ENCODE data around the gene FBXO8.
"Not testable (repeated sequence)": the region's sequence is repeated elsewhere in the genome, so short reads cannot be mapped to it uniquely, and the experiment has no call there.

Gene FBXO8

DNA sequence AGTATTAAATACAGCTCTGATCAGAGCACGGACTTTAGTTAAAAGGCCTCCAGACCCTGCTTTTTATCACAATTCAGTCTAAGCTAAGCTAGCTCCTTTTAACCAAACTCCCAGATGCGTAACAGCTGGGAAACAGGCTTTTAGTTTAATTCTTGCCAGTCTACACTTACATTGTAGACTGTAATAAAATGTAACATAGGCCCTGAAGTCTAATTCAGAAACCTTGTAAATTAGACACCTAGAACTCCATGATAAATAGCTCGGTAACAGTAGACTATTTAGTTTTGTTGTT, 20.1 kb downstream of the FBXO8 start:
- H3K4me3 ChIP-seq (ENCODE audit: control insufficient read depth, low read depth, low read length), result no peak overlapping the region
- TF ChIP-seq, protein P1, sequence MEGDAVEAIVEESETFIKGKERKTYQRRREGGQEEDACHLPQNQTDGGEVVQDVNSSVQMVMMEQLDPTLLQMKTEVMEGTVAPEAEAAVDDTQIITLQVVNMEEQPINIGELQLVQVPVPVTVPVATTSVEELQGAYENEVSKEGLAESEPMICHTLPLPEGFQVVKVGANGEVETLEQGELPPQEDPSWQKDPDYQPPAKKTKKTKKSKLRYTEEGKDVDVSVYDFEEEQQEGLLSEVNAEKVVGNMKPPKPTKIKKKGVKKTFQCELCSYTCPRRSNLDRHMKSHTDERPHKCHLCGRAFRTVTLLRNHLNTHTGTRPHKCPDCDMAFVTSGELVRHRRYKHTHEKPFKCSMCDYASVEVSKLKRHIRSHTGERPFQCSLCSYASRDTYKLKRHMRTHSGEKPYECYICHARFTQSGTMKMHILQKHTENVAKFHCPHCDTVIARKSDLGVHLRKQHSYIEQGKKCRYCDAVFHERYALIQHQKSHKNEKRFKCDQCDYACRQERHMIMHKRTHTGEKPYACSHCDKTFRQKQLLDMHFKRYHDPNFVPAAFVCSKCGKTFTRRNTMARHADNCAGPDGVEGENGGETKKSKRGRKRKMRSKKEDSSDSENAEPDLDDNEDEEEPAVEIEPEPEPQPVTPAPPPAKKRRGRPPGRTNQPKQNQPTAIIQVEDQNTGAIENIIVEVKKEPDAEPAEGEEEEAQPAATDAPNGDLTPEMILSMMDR (IDR thresholded peaks at IDR 0.05; ENCODE audit: control insufficient read depth, insufficient read depth, low read depth, low read length, missing control alignments), result no peak
- DNase-seq (ENCODE audit: low read depth), result no peak

DNA sequence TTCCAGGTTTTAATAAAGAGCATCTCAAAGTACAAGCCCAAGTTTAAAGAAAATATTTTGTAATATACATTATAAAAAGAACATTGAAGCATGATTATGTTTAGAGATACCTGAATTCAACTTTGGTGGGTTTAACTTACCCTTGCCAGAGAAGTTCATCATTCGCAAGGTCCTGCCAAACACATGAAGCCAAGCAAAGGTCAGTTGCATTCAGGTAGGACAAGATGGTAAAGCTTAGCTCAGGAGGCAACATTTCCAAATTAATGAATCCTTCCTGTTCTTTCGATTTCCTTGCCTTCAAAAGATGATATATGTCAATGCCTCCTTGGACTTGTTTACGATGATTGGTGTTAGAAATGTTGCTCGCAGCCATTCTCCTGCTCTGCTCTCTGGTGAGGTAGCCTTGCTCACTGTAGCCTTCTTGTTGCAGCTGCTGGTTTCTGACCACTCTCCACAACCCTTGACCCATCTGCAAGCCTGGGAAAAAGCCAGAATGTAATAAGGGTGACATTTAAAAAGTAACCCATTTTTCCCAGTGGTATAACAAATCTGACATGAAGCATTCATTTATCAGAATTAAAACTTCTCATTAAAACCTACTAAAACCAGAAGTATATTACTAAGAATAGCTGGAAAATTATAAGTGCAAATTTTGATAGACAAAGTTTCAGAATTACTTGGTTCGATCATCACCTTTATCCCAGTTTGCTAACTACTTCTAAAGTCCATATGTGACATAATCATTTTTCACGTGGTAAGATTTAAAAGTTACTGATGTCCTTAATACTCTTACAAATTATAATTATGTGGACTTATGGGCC, 20.6 kb downstream of the FBXO8 start:
- TF ChIP-seq, protein P1 (IDR thresholded peaks at IDR 0.05; ENCODE audit: control insufficient read depth, insufficient read depth, low read depth, low read length, missing control alignments), result no peak
- no peak for DNase-seq (ENCODE audit: low read depth)
- H3K4me3 ChIP-seq (ENCODE audit: control insufficient read depth, low read depth, low read length), result no peak overlapping the region

DNA sequence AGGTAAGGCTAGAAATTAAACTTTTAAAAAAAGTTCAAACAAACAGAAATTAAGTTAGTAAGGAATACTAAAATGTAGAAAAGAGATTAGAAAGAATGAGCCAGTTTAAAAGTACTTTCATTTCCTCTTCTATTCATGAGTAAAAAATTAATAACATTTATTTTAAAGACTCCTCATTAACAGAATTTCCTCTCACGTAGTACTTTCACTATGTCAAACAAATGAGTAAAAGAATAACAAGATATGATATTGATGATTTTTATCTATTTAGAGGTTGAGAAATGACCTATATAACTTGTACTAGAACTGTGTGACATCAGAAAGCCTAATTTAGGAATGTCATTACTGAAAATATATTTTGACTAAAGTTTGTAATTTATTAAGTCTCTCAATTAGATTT, 22.0 kb downstream of the FBXO8 start:
- H3K4me3 ChIP-seq (ENCODE audit: control insufficient read depth, low read depth, low read length); DNase-seq (ENCODE audit: low read depth): not testable (repeated sequence)

DNA sequence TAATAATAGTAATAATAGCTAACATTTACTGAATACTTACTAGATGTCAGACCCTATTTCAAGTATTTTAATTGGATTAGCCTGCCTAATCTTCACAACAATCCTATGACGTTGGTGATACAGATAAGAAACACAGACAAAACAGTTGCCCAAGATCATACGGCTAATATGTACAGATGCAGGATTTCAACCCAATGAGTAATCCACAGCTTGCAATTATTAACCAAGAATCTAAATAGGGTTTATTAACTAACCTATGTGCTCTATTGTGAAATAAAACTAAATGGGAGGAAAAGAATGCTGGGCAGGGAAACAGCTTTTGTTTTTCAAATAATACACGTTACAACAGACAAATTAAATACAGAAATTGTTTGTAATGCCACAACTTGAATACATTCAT, 23.4 kb downstream of the FBXO8 start:
- DNase-seq (ENCODE audit: low read depth), result peak; percentile 39
- TF ChIP-seq, protein P1 (IDR thresholded peaks at IDR 0.05; ENCODE audit: control insufficient read depth, insufficient read depth, low read depth, low read length, missing control alignments), result no peak
- H3K4me3 ChIP-seq (ENCODE audit: control insufficient read depth, low read depth, low read length), result no peak overlapping the region

DNA sequence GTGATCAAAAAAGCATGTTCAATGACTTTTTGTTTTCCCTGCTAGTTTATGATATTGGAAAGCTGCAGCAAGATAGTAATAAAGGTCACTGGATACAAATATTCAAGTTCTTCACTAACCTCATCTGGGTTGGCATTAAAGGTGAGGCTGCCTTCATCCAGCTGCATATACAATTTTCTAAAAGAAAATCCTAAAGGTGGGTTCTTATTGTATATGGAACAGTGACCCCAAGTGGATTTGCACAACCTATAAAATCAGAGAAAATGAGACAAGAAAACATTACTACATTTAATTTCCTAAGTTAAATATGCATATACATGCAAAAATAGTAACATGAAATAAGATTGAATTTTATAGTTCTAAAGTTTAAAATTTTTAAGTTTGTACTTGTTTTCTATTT, 23.9 kb downstream of the FBXO8 start:
- no peak for DNase-seq (ENCODE audit: low read depth)
- no peak overlapping the region for H3K4me3 ChIP-seq (ENCODE audit: control insufficient read depth, low read depth, low read length)
- TF ChIP-seq, protein P1 (IDR thresholded peaks at IDR 0.05; ENCODE audit: control insufficient read depth, insufficient read depth, low read depth, low read length, missing control alignments), result no peak

DNA sequence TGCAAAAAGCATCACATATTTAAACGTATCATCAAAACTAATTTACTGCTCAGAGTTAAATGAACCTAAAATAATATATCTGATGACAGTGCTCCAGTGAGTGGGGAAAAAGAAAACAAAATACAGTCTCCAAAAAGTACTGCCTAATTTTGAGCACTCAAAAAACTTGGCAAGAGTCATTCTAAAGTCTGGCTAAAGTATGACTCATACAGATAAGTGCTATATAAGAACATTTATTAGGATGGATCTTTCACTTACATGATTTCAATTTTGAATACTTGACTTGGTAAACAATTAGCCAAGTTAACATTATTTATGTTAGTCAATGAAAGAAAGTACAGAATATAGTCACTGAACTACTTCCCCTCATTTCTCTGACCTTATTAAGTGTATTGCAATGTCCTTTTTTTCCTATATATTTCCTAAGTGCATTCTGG, 27.2 kb downstream of the FBXO8 start:
- DNase-seq (ENCODE audit: low read depth), result peak; percentile 18
- no peak overlapping the region for H3K4me3 ChIP-seq (ENCODE audit: control insufficient read depth, low read depth, low read length)
- TF ChIP-seq, protein P1 (IDR thresholded peaks at IDR 0.05; ENCODE audit: control insufficient read depth, insufficient read depth, low read depth, low read length, missing control alignments), result no peak

DNA sequence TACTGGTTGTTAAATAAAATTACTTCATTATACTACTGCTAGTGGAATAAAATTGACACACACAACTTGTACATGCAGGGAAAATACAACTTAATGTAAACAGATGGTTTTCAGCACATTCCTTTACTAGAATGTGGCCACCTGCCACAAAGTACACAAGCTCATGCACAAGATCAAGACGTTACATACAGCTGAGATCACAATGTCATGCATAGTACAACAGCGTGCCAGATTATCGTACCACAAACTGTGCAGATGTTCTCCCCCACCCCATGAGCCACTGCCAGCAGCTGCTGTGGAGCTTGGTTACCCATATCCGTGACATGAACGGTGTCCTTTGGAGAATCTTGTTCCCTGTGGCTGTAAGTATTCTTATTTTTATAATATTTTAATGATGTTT, 27.7 kb downstream of the FBXO8 start:
- TF ChIP-seq, protein P1 (IDR thresholded peaks at IDR 0.05; ENCODE audit: control insufficient read depth, insufficient read depth, low read depth, low read length, missing control alignments), result no peak
- no peak overlapping the region for H3K4me3 ChIP-seq (ENCODE audit: control insufficient read depth, low read depth, low read length)
- no peak for DNase-seq (ENCODE audit: low read depth)
